Measurements from ENCODE around the gene PIP4K2A. TPM values are rescaled to one million over a fixed set of nuclear protein-coding genes. Genes with fewer than 3 reads are reported as not detected.

Gene PIP4K2A
- total and polyA plus RNA-seq, 2 experiments from 2014 or later, result 16.5 to 31.1 TPM

GRCh38 chr10:22715290-22715625 lies 880 bp upstream of the PIP4K2A start:
- Histone ChIP-seq H3K4me2 (peak overlapping the region; percentile 86), H4K20me1 (ENCODE audit: insufficient read depth, poor library complexity, severe bottlenecking) (peaks cover 6% of the 10 kb centered on the region), H3K4me1 (ENCODE audit: insufficient read depth) (no peaks in the 10 kb centered on the region), H3K36me3 (replicated peaks; ENCODE audit: insufficient read depth, low read depth) (no peaks in the 10 kb centered on the region), H3K27me3 (no peaks in the 10 kb centered on the region), H2AFZ (no peak overlapping the region), H3K4me3 (no peak overlapping the region), H3K79me2 (peaks cover 30% of the 10 kb centered on the region), H3K9me3 (ENCODE audit: low read depth) (no peaks in the 10 kb centered on the region), H3K9me2 (replicated peaks; ENCODE audit: insufficient read depth) (no peaks in the 10 kb centered on the region), H3K27ac (no peak overlapping the region)
- 75% methylated on average over 7 of the region's 7 CpGs for WGBS (ENCODE audit: low lambda C conversion rate, missing lambda C conversion rate)
- TF ChIP-seq EZH2phosphoT487 (IDR thresholded peaks at IDR 0.05; ENCODE audit: low read depth, severe bottlenecking, unreplicated experiment) (no peak), EZH2 (IDR thresholded peaks at IDR 0.05; ENCODE audit: borderline replicate concordance) (no peak), CTCF (IDR thresholded peaks at IDR 0.05; ENCODE audit: poor library complexity) (no peak)
- no peak for DNase-seq (ENCODE audit: low spot score)

GRCh38 chr10:22713853-22714478 lies 412 bp downstream of the PIP4K2A start:
- Histone ChIP-seq H3K79me2 (peaks cover 43% of the 10 kb centered on the region), H3K4me2 (peak overlapping the region; percentile 98), H3K36me3 (replicated peaks; ENCODE audit: insufficient read depth, low read depth) (no peaks in the 10 kb centered on the region), H3K27me3 (no peaks in the 10 kb centered on the region), H3K4me3 (peak overlapping the region; percentile 96), H2AFZ (peak overlapping the region; percentile 70), H3K4me1 (ENCODE audit: insufficient read depth) (no peaks in the 10 kb centered on the region), H3K9me3 (ENCODE audit: low read depth) (no peaks in the 10 kb centered on the region), H3K9me2 (replicated peaks; ENCODE audit: insufficient read depth) (no peaks in the 10 kb centered on the region), H3K27ac (peak overlapping the region; percentile 76), H4K20me1 (ENCODE audit: insufficient read depth, poor library complexity, severe bottlenecking) (peaks cover 8% of the 10 kb centered on the region)
- under 1% methylated on average over 31 of the region's 67 CpGs for WGBS (ENCODE audit: low lambda C conversion rate, missing lambda C conversion rate)
- DNase-seq (ENCODE audit: low spot score), result peak; percentile 38
- TF ChIP-seq EZH2 (IDR thresholded peaks at IDR 0.05; ENCODE audit: borderline replicate concordance), result no peak
- TF ChIP-seq EZH2phosphoT487 (IDR thresholded peaks at IDR 0.05; ENCODE audit: low read depth, severe bottlenecking, unreplicated experiment), result no peak
- no peak for TF ChIP-seq CTCF (IDR thresholded peaks at IDR 0.05; ENCODE audit: poor library complexity)

GRCh38 chr10:22712956-22713852 lies 1.2 kb downstream of the PIP4K2A start:
- H3K79me2 ChIP-seq, result peaks cover 51% of the 10 kb centered on the region
- H3K9me2 ChIP-seq (replicated peaks; ENCODE audit: insufficient read depth), result no peaks in the 10 kb centered on the region
- peak overlapping the region; percentile 76 for H3K27ac ChIP-seq
- H3K36me3 ChIP-seq (replicated peaks; ENCODE audit: insufficient read depth, low read depth), result no peaks in the 10 kb centered on the region
- H3K4me2 ChIP-seq, result peak overlapping the region; percentile 98
- WGBS (ENCODE audit: low lambda C conversion rate, missing lambda C conversion rate), result 2% methylated on average over 57 of the region's 73 CpGs
- H3K4me1 ChIP-seq (ENCODE audit: insufficient read depth), result no peaks in the 10 kb centered on the region
- H3K4me3 ChIP-seq, result peak overlapping the region; percentile 96
- no peaks in the 10 kb centered on the region for H3K9me3 ChIP-seq (ENCODE audit: low read depth)
- DNase-seq (ENCODE audit: low spot score), result peak; percentile 22
- H3K27me3 ChIP-seq, result no peaks in the 10 kb centered on the region
- peaks cover 8% of the 10 kb centered on the region for H4K20me1 ChIP-seq (ENCODE audit: insufficient read depth, poor library complexity, severe bottlenecking)
- TF ChIP-seq CTCF (IDR thresholded peaks at IDR 0.05; ENCODE audit: poor library complexity), result no peak
- H2AFZ ChIP-seq, result peak overlapping the region; percentile 70
